K562 (cell line): ENCODE measurements around the gene ZMIZ1. TPM values are rescaled to one million over a fixed set of nuclear protein-coding genes. Genes with fewer than 3 reads are reported as not detected.

ENCODE experiments used
- ATAC-seq: fragments of 200-7000 bp; cut with Tn5 transposase; 3 replicates; pipeline ENCODE4 v1.9.1; 2020; ENCODE audit warnings: moderate library complexity
- BruUV-seq: library from RNA; stranded (reverse); fragments of 400-500 nt; replicated peaks from 2 replicates; lab custom pipeline; 2021; lab: Mats Ljungman, UMichigan
- CTCF ChIA-PET: fragments of 300-600 bp; formaldehyde crosslinking; extraction: SDS; loops from one replicate; lab custom pipeline; 2021; ENCODE audit warnings: low intra/inter-chr PET ratio; lab: Yijun Ruan, JAX
- POLR2A ChIA-PET: fragments of 300-600, 350-650 bp; sonication (Branson Sonifier 250); formaldehyde crosslinking; extraction: SDS; loops from one replicate; lab custom pipeline; 2021; ENCODE audit warnings: antibody characterized with exemption, inconsistent platforms; lab: Yijun Ruan, JAX
- DNase-seq, 4 experiments: peaks; one replicate each; pipeline versions ENCODE4 v3.0.0 to v3.0.0-alpha.2; 2011 to 2018; ENCODE audit warnings: low spot score in 3 of 4, mixed read lengths in 3 of 4; ENCODE audit errors: extremely low read depth in 1 of 4
- FAIRE-seq: peaks from 2 replicates; lab custom pipeline; 2011; peaks lifted over from hg19 to GRCh38; lab: Jason Lieb, UNC
- H2AFZ ChIP-seq: 2 replicates; pipeline ENCODE4 v1.6.0; 2011; ENCODE audit warnings: low read depth, low read length, control low read depth, inconsistent platforms
- H3K27ac ChIP-seq: fragments of 200-600 bp; 3 replicates; pipeline ENCODE4 v1.8.0; 2011; ENCODE audit warnings: low read depth, mild to moderate bottlenecking, control low read depth, inconsistent platforms, low read length, moderate library complexity, mixed read lengths; ENCODE audit errors: extremely low read depth
- H3K27me3 ChIP-seq, 2 experiments: fragments of 300-600 bp in 1 of 2; 2 replicates in 1 of 2; 3 replicates in 1 of 2; pipeline versions ENCODE4 v1.6.0 to v1.8.0; 2011; ENCODE audit warnings: inconsistent platforms in 2 of 2, low read length in 2 of 2, mild to moderate bottlenecking in 1 of 2, mixed read lengths in 1 of 2, moderate library complexity in 1 of 2; ENCODE audit not compliant: control insufficient read depth in 2 of 2, insufficient read depth in 2 of 2
- H3K36me3 ChIP-seq: fragments of 300-600 bp; 3 replicates; pipeline ENCODE4 v1.8.0; 2011; ENCODE audit warnings: mild to moderate bottlenecking, low read length, inconsistent platforms; ENCODE audit not compliant: control insufficient read depth, insufficient read depth
- H3K4me1 ChIP-seq, 2 experiments: fragments of 200-600 bp in 1 of 2; replicated peaks in 1 of 2; 2 replicates in 1 of 2; 3 replicates in 1 of 2; pipeline versions ENCODE4 v1.5.1 to v1.8.0; 2011; ENCODE audit warnings: inconsistent platforms in 2 of 2, low read length in 2 of 2, mild to moderate bottlenecking in 1 of 2, mixed read lengths in 1 of 2, moderate library complexity in 1 of 2; ENCODE audit not compliant: control insufficient read depth in 2 of 2, insufficient read depth in 2 of 2
- H3K4me2 ChIP-seq: 2 replicates; pipeline ENCODE4 v1.6.1; 2011; ENCODE audit warnings: low read length, control low read depth, inconsistent platforms, mixed read lengths; ENCODE audit not compliant: insufficient read depth
- H3K4me3 ChIP-seq: fragments of 200-600 bp; sonication (generic), shearing (Covaris generic); 2 replicates; pipeline ENCODE4 v1.5.1; 2016; ENCODE audit warnings: control low read depth, inconsistent platforms
- H3K79me2 ChIP-seq: fragments of 200-600 bp; 3 replicates; pipeline ENCODE4 v1.8.0; 2011; ENCODE audit warnings: low read length, inconsistent platforms; ENCODE audit not compliant: control insufficient read depth, insufficient read depth
- H3K9ac ChIP-seq, 2 experiments: 2 replicates each; pipeline versions ENCODE4 v1.6.0 to v1.6.1; 2011; ENCODE audit warnings: low read depth in 2 of 2, low read length in 2 of 2, control low read depth in 1 of 2, inconsistent platforms in 1 of 2, mild to moderate bottlenecking in 1 of 2, mixed read lengths in 1 of 2; ENCODE audit not compliant: insufficient read depth in 1 of 2
- H3K9me1 ChIP-seq: one replicate; pipeline ENCODE4 v1.6.0; 2011; ENCODE audit warnings: inconsistent platforms, mild to moderate bottlenecking, low read length, moderate library complexity; ENCODE audit not compliant: control insufficient read depth, insufficient read depth
- H3K9me3 ChIP-seq: replicated peaks from 2 replicates; pipeline ENCODE4 v1.5.1; 2011; ENCODE audit warnings: low read depth, low read length, inconsistent platforms; ENCODE audit not compliant: control insufficient read depth, insufficient read depth
- H4K20me1 ChIP-seq: replicated peaks from 2 replicates; pipeline ENCODE4 v1.6.1; 2011; ENCODE audit warnings: low read length, inconsistent platforms, mixed read lengths; ENCODE audit not compliant: control insufficient read depth, insufficient read depth
- CBX1 ChIP-seq: sonication (generic); IDR thresholded peaks from 2 replicates; pipeline ENCODE4 v1.6.1; 2016; ENCODE audit warnings: antibody characterized with exemption, low read depth, mild to moderate bottlenecking
- EHMT2 ChIP-seq: fragments of 450-650 bp; IDR thresholded peaks from 2 replicates; pipeline ENCODE4 v1.6.1; 2018; ENCODE audit warnings: antibody characterized with exemption
- ELF1 ChIP-seq: fragments of 200-800 bp; sonication (Bioruptor generic); IDR thresholded peaks from 2 replicates; pipeline ENCODE4 v1.6.1; 2016; ENCODE audit warnings: missing genetic modification characterization, missing compliant biosample characterization
- MTA3 ChIP-seq: fragments of 450-650 bp; formaldehyde crosslinking; IDR thresholded peaks from 2 replicates; pipeline ENCODE4 v1.6.1; 2017; ENCODE audit warnings: mild to moderate bottlenecking, borderline replicate concordance
- NFIC ChIP-seq: fragments of 450-650 bp; IDR thresholded peaks from 2 replicates; pipeline ENCODE4 v1.6.1; 2017; ENCODE audit warnings: mild to moderate bottlenecking, inconsistent platforms
- SIX5 ChIP-seq, 2 experiments: IDR thresholded peaks; 2 replicates each; pipeline ENCODE4 v1.6.1; 2011; ENCODE audit warnings: low read length in 2 of 2, borderline replicate concordance in 1 of 2, low read depth in 1 of 2, mild to moderate bottlenecking in 1 of 2, moderate library complexity in 1 of 2; ENCODE audit not compliant: insufficient read depth in 1 of 2
- SMARCB1 ChIP-seq: IDR thresholded peaks from 2 replicates; pipeline ENCODE4 v1.6.1; 2011; ENCODE audit warnings: improper control_type of control experiment, low read depth; ENCODE audit not compliant: insufficient read length
- TRIM24 ChIP-seq, 2 experiments: fragments of 450-650 bp; IDR thresholded peaks; 2 replicates each; pipeline ENCODE4 v1.6.1; 2016
- UBTF ChIP-seq, 2 experiments: IDR thresholded peaks; 2 replicates each; pipeline ENCODE4 v1.6.1; 2012; ENCODE audit warnings: improper control_type of control experiment in 2 of 2, low read depth in 2 of 2, low read length in 2 of 2, borderline replicate concordance in 1 of 2
- ZBTB9 ChIP-seq: fragments of 450-650 bp; formaldehyde crosslinking; IDR thresholded peaks from 2 replicates; pipeline ENCODE4 v1.4.0; 2020; ENCODE audit warnings: mild to moderate bottlenecking, moderate library complexity
- ZNF445 ChIP-seq: fragments of 250-450 bp; sonication (Bioruptor Pico); IDR thresholded peaks from 2 replicates; pipeline ENCODE4 v1.4.0; 2020; ENCODE audit warnings: low read depth, mild to moderate bottlenecking, moderate library complexity
- ZNF655 ChIP-seq: fragments of 250-450 bp; sonication (Bioruptor Pico); IDR thresholded peaks from 2 replicates; pipeline ENCODE4 v1.5.0; 2021
- WGBS: fragments of 100-300 bp; shearing (Covaris generic); methylation state at CpG from one replicate; pipeline ENCODE4 v1.1.6; 2016; ENCODE audit warnings: low coverage, mixed read lengths; ENCODE audit not compliant: insufficient coverage; ENCODE audit errors: missing lambda C conversion rate; 5-methylcytosine and 5-hydroxymethylcytosine counted together
- in situ Hi-C: fragments of 300-500 bp; cut with MboI; formaldehyde crosslinking; loops from 4 replicates; pipeline ENCODE4 v1.15.0; 2018; ENCODE audit warnings: inconsistent platforms, mixed read lengths
- intact Hi-C: fragments of 100-400 bp; cut with micrococcal nuclease; formaldehyde crosslinking; loops from 2 replicates; pipeline ENCODE4 v1.14.2; 2022
- polyA plus RNA-seq, 8 experiments: library from polyadenylated mRNA; depleted of rRNA in 4 of 8; stranded (reverse) in 5 of 8; unstranded in 3 of 8; fragments of >200 nt; fragmentation: Nextera tagmentation in 2 of 8; fragmentation: Illumina TruSeq in 1 of 8; extraction: Ambion mirVana in 2 of 8; extraction: Trizol in 1 of 8; gene quantifications; 2 replicates each; pipeline versions ENCODE4 v1.2.1 to v1.2.3, GENCODE V29; 2011 to 2014; ENCODE audit warnings: inconsistent platforms in 1 of 8, missing spikeins in 1 of 8
- total RNA-seq, 7 experiments: library from RNA; depleted of rRNA in 6 of 7; stranded (reverse); fragments of >200 nt in 6 of 7; fragmentation: Illumina TruSeq in 2 of 7; extraction: Trizol in 2 of 7; gene quantifications; 2 replicates each; pipeline versions ENCODE4 v1.2.1 to v1.2.3, GENCODE V29; 2011 to 2021; ENCODE audit warnings: low replicate concordance in 1 of 7
- TF ChIP-seq, protein P1 (sequence below): fragments of 150-350 bp; conservative IDR thresholded peaks from 2 replicates; pipeline ENCODE4 v1.6.1; 2014; ENCODE audit warnings: low read length

The ZMIZ1 gene
- total and polyA plus RNA-seq, 9 of the 15 experiments (the other 6 are each of a cell fraction or from before 2014, with no cell fraction given), result 1.0 to 37.3 (median 4.3) TPM

- no peaks in the 10 kb centered on the region for H4K20me1 ChIP-seq
- POLR2A ChIA-PET, result interaction anchor here (0.6 to 1.9 kb wide), 6 partner anchors 9 to 151 kb away, joined by 3 to 6 read pairs (median 4); no protein-coding TSS in a partner anchor
- in situ Hi-C loops, result loop anchor here (25.0 kb wide), 2 partner anchors 91 to 1141 kb away; partner anchors contain the start of genes POLR3A and RPS24
- no peaks in the 10 kb centered on the region for H3K9me1 ChIP-seq
- H3K79me2 ChIP-seq, result peaks cover 24% of the 10 kb centered on the region; the same call in 2 of the 3 replicates
- ATAC-seq (peak; percentile 89), DNase-seq (peak; percentile 93 to 99 (median 96)), FAIRE-seq (peak; percentile 98)
- H3K36me3 ChIP-seq, result peaks cover 31% of the 10 kb centered on the region
- peak overlapping the region; percentile 85 for H3K4me2 ChIP-seq
- no peaks in the 10 kb centered on the region for H3K9me3 ChIP-seq
- no peaks in the 10 kb centered on the region for H3K27me3 ChIP-seq
- H2AFZ ChIP-seq, result peak overlapping the region; percentile 52
- peak overlapping the region; percentile 8; the same call in 1 of the 2 replicates for H3K4me3 ChIP-seq
- 1% methylated on average over 7 of the region's 9 CpGs for WGBS
- H3K9ac ChIP-seq, result peak overlapping the region; percentile 74 to 81
- peak overlapping the region; percentile 94 for H3K27ac ChIP-seq
- CTCF ChIA-PET, result interaction anchor here (0.6 kb wide), 1 partner anchor 16 kb away, joined by 4 read pairs; no protein-coding TSS in a partner anchor
- BruUV-seq, result no TSS peak
- peaks cover 83 to 93% of the 10 kb centered on the region in 2 experiments for H3K4me1 ChIP-seq
- intact Hi-C loops, result loop anchor here (1.0 to 2.0 kb wide), 4 partner anchors 28 to 108 kb away; no protein-coding TSS in a partner anchor
- TF ChIP-seq ZNF655 (CRISPR knock-in tag), result no peak
- 0 out of 2 replicates have a peak, but pooled peaks have one; percentile 42 for TF ChIP-seq ELF1 (tag)
- TF ChIP-seq, protein P1, sequence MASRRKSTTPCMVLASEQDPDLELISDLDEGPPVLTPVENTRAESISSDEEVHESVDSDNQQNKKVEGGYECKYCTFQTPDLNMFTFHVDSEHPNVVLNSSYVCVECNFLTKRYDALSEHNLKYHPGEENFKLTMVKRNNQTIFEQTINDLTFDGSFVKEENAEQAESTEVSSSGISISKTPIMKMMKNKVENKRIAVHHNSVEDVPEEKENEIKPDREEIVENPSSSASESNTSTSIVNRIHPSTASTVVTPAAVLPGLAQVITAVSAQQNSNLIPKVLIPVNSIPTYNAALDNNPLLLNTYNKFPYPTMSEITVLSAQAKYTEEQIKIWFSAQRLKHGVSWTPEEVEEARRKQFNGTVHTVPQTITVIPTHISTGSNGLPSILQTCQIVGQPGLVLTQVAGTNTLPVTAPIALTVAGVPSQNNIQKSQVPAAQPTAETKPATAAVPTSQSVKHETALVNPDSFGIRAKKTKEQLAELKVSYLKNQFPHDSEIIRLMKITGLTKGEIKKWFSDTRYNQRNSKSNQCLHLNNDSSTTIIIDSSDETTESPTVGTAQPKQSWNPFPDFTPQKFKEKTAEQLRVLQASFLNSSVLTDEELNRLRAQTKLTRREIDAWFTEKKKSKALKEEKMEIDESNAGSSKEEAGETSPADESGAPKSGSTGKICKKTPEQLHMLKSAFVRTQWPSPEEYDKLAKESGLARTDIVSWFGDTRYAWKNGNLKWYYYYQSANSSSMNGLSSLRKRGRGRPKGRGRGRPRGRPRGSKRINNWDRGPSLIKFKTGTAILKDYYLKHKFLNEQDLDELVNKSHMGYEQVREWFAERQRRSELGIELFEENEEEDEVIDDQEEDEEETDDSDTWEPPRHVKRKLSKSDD, result 0 out of 2 replicates have a peak, but pooled peaks have one; percentile 21
- TF ChIP-seq MTA3, result peak; percentile 91; the same call in 1 of the 2 replicates
- peak; percentile 65; the same call in 1 of the 2 replicates for TF ChIP-seq CBX1
- peak; percentile 95 for TF ChIP-seq ZBTB9 (CRISPR knock-in tag)
- TF ChIP-seq UBTF (IDR thresholded peaks at IDR 0.05; ENCODE audit: borderline replicate concordance in 1 of 2, low read depth in 2 of 2, low read length in 2 of 2), result 0 out of 4 replicates have a peak, but pooled peaks have one; percentile 55 to 93
- no peak for TF ChIP-seq EHMT2
- peak; percentile 99 for TF ChIP-seq NFIC
- TF ChIP-seq SMARCB1, result no peak
- no peak for TF ChIP-seq SIX5 (IDR thresholded peaks at IDR 0.05; ENCODE audit: borderline replicate concordance in 1 of 2, insufficient read depth in 1 of 2, low read depth in 1 of 2, low read length in 2 of 2)
- TF ChIP-seq TRIM24 (IDR thresholded peaks at IDR 0.05), result peak; percentile 91 to 93
- TF ChIP-seq ZNF445 (CRISPR knock-in tag), result no peak
Observed at GRCh38 chr10:79178614-79179163, 109.9 kb downstream of the ZMIZ1 start.
